ENCODE results near the gene LHX6.

LHX6 gene

DNA sequence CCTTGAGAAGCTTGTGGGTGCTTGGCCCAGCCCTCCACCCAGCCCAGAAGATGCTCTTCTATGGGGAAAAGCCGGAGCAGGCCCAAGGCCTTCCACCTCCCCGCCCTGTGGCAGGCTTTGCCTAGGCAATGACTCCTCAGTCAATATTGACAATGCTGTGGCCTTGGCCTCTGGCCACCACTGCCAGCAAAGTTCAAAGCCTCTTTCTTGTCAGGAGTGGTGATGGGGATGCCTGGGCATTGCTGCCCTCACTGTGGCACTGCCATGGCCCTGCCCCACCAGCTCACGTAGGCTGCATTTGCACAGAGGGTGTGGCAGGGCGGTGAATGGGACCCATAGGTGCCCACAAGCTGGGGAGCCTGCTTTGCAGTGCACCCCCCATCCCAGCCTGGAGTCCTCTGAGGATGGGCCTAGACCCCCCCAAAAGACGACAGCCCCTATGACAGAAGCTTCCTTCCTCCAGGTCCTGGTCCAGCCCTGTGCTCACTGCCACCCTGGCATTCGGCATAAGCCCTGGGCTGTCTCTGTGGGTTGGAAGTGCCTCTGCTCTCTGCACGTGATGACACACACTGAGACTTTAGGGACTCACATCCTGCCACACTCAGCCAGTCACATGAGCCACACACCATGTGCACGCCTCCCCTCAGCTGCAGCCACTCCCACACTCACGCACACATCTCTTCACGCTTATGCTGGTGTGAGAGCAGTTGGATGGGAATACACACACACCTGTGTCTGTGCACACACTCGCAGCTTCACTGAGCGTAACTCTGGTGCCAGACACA lies 38.0 kb downstream of the LHX6 start:
- DNase-seq, result no peak

GRCh38 chr9:122188369-122188768 lies 40.4 kb downstream of the LHX6 start:
- DNase-seq, result no peak

DNA sequence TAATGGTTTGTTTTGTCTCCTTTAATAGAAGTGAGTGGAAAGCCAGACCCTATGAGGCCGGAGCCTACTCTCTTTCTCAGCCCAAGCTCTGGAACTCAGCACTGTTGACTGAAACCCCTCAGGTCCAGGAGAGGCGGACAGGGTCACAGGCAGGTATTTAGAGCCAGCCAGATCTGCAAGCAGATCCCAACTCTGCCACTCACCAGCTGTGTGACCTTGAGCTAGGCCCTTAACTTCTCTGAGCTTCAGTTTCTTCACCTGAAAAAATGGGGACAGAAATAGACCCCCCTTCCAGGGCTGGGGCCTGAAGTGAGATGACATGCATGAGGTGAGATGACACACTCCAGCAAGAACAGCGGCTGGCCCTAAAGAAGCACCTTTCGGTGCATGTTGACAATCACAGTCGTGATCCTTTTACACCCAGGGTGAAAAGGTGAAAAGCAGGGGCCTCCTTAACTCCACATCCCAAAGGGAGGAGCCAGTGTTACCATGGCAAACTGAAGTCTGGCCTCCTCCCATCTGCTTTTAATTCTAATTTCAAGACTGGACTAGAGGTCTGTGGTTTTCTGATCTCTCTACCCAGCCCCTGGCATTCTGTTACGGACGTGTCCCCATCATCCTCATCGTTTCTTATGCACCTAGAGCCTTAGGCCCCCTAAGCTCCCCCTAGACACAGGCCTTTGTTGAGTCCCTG lies 41.8 kb downstream of the LHX6 start:
- no peak for DNase-seq

- DNase-seq, result no peak
Measured at GRCh38 chr9:122186301-122186700, 42.5 kb downstream of the LHX6 start.

DNA sequence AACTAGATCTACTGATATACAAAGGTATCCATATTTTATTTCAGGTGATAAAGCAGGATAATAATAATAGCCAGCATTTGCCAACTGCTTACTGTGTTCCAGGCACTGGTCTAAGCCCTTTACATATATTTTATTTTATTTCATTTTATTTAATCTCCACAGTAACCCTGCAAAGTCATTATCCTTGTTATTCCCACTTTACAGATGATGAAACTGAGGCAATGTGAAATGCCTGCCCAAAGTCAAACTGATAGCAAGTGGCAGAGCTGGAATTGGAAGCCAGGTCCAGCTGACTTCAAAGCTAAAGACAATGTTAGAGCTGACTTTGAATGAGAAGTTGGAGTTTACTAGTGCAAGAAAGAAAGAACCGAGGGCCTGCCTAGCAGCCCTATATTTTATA lies 44.2 kb downstream of the LHX6 start:
- DNase-seq, result no peak

DNA sequence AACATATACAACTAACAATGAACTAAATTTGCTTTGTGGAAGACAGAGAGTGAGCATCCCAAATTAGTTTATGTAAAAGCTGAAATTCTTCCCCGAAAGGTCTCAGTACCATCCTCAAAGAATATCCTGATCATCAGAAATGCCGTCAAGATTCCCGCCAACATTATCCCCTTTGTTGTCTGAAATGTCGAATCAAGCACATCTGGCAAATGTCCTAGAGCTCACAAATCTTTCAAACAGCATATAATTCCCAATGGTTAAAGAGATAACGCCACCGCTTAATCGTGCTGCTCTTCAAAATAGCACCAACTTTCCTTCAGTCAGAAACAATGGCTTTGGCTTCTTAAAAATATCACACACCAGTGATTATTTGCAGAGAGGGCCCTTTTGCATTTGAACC lies 45.3 kb downstream of the LHX6 start:
- no peak for DNase-seq

DNA sequence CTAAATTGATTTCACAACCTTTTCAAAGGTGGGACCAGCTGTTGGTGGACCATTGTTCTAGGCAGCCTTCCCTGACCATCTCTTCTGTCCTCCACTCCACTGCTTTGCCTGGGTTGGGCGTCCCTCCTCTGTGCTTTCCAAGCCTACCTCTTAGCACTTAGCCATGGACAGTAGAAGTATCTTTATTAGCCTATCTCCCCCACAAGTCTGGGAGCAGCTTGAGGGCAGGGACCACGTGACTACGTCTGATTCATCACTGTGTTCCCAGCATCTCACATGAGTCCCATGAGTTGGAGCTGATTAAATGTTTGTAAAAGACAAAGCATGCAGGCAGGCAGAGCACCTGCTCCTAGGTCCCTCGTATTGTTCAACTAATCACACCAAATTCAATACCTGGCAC lies 48.1 kb downstream of the LHX6 start:
- no peak for DNase-seq

- DNase-seq, result no peak
Measured at GRCh38 chr9:122179690-122180074, 49.1 kb downstream of the LHX6 start.

DNA sequence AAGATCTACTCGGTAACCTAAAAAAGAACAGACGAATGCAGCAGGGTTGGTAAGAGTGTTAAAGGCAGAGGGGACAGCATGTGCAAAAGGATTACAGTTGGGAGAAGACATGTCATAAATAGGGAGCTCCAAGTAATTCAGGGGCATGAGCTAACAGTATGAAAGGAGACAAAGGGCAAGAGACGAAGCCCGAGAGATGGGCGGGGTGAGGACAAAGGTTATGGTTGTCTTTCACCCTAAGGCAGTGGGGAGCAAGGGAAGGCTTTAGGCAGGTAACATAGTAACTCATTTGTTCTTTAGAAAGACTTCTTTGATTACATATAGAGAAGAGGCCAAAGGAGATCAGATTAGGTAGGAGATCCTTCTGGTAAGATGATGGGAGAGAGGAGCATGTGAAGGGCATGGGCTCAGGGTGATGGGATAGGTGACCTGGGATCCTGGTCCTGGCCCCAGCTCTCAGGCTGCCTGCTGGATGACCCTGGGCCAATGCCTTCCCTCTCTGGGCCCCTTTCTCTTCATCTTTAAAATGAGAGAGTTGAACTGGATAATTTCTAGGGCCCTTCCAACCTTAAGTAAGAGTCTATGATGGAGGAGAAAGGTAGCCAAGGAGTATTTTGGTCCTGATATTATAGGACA lies 49.6 kb downstream of the LHX6 start:
- DNase-seq, result no peak

GRCh38 chr9:122176916-122177315 lies 51.8 kb downstream of the LHX6 start:
- DNase-seq, result no peak

DNA sequence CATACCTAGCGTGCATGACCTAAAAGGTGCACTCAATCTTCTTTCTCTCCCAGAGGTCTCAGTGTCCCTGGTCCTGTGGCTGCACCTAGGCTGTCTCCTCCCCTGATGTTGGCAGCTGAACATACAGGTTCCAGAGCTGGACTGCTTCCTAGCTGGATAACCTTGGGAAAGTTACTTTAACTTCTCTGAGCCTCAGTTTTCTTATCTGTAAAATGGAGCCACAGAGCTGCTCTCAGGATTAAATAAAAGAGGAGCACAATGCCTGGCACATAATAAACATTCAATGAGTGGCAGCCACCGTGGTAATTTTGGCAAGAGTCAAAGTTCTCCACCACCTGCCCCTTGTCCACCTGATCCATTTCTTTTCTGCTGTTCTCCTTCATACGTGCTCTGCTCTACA lies 55.1 kb downstream of the LHX6 start:
- DNase-seq, result no peak

GRCh38 chr9:122172131-122172530 lies 56.6 kb downstream of the LHX6 start:
- no peak for DNase-seq

DNA sequence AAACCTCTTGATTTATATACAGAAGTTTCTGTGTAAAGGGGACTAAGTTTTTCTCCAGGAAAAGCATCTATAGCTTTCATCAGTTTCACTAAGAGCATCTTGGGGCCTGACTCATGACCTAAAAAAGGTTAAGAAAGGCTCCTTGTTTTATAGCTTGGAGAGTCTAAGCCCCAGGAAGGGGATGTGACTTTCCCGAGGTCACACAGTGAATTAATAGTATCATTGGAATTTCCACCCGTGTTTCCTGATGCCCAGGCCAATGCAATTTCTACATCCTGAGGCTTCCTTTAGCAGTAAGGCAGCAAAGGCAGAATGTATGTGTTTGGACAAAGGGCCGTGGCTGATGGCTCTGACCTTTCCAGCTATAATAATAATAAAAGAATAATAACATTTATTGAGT lies 60.4 kb downstream of the LHX6 start:
- no peak for DNase-seq

GRCh38 chr9:122164286-122164685 lies 64.5 kb downstream of the LHX6 start:
- DNase-seq, result no peak

DNA sequence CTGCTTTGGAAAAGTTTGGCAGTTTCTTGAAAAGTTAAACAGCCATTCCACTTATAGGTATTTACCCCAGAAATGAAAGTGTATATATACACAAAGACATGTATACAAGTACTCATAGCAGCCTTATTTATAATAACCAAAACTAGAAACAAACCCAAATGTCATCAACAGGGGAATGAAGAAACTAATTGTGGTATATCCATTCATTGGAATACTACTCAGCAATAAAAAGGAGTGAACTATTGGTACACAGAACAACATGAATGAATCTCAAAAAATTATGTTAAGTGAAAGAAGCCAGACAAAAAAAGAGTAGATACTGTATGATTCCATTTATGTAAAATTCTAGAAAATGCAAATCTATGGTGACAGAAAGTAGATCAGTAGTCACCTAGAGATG lies 66.3 kb downstream of the LHX6 start:
- DNase-seq, result no peak

DNA sequence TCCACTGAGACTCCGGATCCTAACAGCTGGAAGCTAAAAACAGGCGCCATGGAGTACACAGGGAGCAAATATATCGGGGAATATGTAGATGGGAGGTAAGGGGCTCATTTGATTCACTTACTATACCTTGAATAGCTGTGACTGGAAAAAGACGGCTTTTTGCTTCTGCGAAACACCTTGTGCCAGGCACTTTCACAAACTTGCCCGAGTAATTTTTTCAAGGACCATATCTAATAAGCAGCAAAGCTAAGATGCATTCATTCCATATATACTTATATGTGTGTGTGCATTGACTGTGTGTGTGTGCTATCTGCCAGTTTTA lies 68.9 kb downstream of the LHX6 start:
- no peak for DNase-seq

DNA sequence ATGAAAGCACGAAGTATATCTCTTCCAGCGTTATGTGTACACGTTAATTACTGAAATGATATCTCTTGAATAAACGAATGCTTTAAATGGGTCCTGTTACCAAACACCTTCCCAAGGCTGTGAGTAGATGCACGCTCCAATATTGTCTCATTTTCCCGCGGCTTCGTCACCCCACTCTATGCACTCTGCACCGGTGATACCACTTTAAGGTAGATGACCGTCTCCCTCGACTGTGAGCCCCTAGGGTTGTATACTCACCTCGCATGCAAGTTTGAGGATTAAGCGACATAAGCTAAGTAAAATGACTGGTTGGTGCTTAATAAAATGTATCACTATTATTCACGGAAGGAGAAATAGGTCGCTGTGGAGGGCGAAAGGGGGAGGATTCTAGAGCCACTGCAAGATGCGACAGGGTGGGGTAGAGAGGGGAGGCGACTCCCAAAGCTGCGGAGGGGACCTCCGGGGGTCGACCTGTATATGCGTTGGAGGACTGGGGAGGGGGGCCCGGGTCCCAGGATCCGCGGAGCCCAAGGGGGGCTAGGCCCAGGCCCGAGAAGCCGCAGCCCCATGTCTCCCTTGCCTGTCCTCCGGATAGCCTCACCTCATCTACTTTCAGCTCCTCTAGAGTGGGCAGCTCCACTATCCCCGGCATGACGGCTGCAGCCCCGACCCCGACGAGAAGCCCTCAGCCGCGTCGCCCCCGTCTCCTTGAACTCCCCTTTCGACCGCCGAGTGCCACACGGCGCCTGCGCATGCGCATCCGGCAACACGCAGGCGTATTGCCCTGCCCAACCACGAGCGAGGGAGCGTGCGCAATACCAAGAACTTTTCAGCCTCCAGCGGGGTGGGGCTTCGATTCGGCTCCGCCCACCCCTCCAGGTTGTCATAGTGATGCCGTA lies 69.5 kb downstream of the LHX6 start, which contains the start of the genes MORN5 and NDUFA8:
Gene MORN5 (plus strand): TSS at position 883 of the 899 bp plus-strand sequence. CDS start 65 bp downstream, outside the sequence.
Gene NDUFA8 (minus strand): TSS at position 754 of the 899 bp plus-strand sequence. CDS start 102 bp downstream, at position 652.
- DNase-seq, result peak; percentile 96

DNA sequence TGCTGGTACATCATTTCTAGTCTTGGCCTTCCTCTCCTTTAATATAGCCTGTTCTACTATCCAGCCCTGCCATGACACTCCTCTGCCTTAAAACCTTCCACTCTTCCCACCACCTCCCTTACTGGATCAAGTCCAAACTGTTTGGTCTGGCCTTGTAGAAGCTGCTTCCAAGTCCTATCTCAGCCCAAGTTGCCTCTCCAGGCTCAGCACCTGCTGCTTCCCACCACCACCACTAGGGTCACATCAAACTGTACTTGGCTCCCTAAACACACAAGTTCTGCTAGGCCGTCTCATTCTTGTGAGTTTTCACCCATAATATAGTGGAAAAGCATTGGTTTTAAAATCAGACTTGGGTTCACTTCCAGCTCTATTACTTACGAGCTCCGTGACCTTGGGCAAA lies 70.6 kb downstream of the LHX6 start:
- peak; percentile 27 for DNase-seq

GRCh38 chr9:122155796-122156195 lies 73.0 kb downstream of the LHX6 start:
- no peak for DNase-seq

Measured in CD4-positive, alpha-beta T cell treated with Interleukin-12 subunit alpha and Interleukin-12 subunit beta, for 1 hour (primary cell).